WI38 (cell line): ENCODE data around the gene PCDHGA11.

Source experiments
- H3K4me3 ChIP-seq: 2 replicates; pipeline ENCODE4 v1.5.1; 2011; ENCODE audit warnings: low read depth, mild to moderate bottlenecking, control low read depth, low read length
- TF ChIP-seq, protein P1 (sequence below): IDR thresholded peaks from 2 replicates; pipeline ENCODE4 v1.5.1; 2012; ENCODE audit warnings: low read depth, mild to moderate bottlenecking, control low read depth, low read length

The PCDHGA11 gene

GRCh38 chr5:141383345-141383744, 37.5 kb upstream of the PCDHGA11 start:
- TF ChIP-seq, protein P1, sequence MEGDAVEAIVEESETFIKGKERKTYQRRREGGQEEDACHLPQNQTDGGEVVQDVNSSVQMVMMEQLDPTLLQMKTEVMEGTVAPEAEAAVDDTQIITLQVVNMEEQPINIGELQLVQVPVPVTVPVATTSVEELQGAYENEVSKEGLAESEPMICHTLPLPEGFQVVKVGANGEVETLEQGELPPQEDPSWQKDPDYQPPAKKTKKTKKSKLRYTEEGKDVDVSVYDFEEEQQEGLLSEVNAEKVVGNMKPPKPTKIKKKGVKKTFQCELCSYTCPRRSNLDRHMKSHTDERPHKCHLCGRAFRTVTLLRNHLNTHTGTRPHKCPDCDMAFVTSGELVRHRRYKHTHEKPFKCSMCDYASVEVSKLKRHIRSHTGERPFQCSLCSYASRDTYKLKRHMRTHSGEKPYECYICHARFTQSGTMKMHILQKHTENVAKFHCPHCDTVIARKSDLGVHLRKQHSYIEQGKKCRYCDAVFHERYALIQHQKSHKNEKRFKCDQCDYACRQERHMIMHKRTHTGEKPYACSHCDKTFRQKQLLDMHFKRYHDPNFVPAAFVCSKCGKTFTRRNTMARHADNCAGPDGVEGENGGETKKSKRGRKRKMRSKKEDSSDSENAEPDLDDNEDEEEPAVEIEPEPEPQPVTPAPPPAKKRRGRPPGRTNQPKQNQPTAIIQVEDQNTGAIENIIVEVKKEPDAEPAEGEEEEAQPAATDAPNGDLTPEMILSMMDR = no peak
- H3K4me3 ChIP-seq = no peak overlapping the region

GRCh38 chr5:141384471-141385267, 36.2 kb upstream of the PCDHGA11 start:
- no peak overlapping the region for H3K4me3 ChIP-seq
- TF ChIP-seq, protein P1 = no peak

DNA sequence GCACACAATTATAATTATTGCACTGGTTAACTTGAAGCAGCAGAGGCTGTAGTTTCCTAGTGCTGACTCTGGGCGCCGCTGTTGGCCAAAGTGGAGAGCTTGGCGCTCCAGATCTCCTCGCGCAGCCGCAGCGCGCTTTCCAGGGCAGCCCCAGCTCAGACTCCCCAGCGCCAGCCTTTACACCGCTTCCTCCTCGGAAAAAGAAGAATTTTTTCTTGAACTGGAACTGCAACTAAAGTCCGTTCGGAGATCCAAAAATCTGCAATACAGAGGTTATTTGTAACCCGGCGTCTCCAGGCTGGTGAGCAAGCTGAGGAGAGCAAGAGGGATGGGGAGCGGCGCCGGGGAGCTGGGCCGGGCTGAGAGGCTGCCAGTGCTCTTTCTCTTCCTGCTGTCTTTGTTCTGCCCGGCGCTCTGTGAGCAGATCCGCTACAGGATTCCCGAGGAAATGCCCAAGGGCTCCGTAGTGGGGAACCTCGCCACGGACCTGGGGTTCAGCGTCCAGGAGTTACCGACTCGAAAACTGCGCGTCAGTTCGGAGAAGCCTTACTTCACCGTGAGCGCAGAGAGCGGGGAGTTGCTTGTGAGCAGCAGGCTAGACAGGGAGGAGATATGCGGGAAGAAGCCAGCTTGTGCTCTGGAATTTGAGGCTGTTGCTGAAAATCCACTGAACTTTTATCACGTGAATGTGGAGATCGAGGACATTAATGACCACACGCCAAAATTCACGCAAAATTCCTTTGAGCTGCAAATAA, 33.1 kb upstream of the PCDHGA11 start, which contains the start of gene PCDHGB4:
PCDHGB4 (plus strand) TSS at position 142 of the 755 bp plus-strand sequence; CDS start at position 329, 187 bp downstream.
- TF ChIP-seq, protein P1 = peak; percentile 48
- H3K4me3 ChIP-seq = peak within 1 kb of the TSS; percentile 41

GRCh38 chr5:141388661-141389060, 32.2 kb upstream of the PCDHGA11 start:
- TF ChIP-seq, protein P1 = no peak
- H3K4me3 ChIP-seq = no peak overlapping the region

DNA sequence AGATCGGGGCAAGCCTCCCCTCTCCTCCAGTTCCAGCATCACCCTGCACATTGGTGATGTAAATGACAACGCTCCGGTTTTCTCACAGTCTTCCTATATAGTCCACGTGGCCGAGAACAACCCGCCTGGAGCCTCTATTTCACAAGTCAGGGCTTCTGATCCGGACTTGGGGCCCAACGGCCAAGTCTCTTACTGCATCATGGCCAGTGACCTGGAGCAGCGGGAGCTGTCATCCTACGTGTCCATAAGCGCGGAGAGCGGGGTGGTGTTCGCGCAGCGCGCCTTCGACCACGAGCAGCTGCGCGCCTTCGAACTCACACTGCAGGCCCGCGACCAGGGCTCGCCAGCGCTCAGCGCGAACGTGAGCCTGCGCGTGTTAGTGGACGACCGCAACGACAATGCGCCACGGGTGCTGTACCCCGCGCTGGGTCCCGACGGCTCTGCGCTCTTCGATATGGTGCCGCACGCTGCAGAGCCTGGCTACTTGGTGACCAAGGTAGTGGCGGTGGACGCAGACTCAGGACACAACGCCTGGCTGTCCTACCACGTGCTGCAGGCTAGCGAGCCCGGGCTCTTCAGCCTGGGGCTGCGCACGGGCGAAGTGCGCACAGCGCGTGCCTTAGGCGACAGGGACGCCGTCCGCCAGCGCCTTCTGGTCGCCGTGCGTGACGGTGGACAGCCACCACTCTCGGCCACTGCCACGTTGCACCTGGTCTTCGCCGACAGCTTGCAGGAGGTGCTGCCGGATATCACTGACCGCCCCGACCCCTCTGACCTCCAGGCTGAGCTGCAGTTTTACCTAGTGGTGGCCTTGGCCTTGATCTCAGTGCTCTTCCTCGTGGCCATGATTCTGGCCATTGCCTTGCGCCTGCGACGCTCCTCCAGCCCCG, 31.5 kb upstream of the PCDHGA11 start:
- no peak overlapping the region for H3K4me3 ChIP-seq
- TF ChIP-seq, protein P1 = no peak

GRCh38 chr5:141392429-141393198, 28.2 kb upstream of the PCDHGA11 start, which contains the start of gene PCDHGA8:
Gene PCDHGA8 (plus strand): TSS chr5:141392633. CDS start chr5:141392814, 181 bp downstream.
- TF ChIP-seq, protein P1 = no peak
- H3K4me3 ChIP-seq = no peak within 1 kb of the TSS
